Measurements from ENCODE around the gene ICAM2. TPM values are rescaled to one million over a fixed set of nuclear protein-coding genes. Genes with fewer than 3 reads are reported as not detected.

The ICAM2 gene
- total RNA-seq, 1 donor from 2014 or later, result not detected

DNA sequence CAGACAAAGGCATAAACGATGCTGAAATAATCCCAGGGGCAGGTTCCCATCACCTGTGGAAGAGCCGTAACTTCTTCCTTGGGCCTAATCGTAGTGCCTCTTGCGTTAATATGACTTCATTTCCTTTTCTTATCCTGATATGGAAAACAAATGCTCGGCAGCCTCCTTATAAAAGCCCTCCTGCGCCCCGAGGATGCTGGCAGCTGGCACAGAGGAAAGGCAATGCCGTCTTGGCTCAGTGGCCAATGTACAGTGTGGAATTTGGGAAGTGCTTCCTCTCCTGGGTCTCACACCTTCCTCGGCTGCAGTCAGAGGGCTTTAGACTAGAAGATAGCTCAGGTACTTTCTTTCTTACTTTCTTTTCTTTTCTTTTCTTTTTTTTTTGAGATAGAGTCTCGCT lies 51.2 kb downstream of the ICAM2 start:
- H4K20me1 ChIP-seq (ENCODE audit: low read depth), result no peaks in the 10 kb centered on the region
- DNase-seq (ENCODE audit: low spot score), result no peak
- H3K27ac ChIP-seq, result no peak overlapping the region
- Mint-ChIP-seq H3K27ac (no peak overlapping the region), H3K4me1 (peaks cover 8% of the 10 kb centered on the region), H3K27me3 (ENCODE audit: insufficient read depth, low read depth) (peaks cover 5% of the 10 kb centered on the region), H3K36me3 (no peaks in the 10 kb centered on the region), H3K9me3 (no peaks in the 10 kb centered on the region), H3K4me3 (no peak overlapping the region)
- TF ChIP-seq, protein P1, sequence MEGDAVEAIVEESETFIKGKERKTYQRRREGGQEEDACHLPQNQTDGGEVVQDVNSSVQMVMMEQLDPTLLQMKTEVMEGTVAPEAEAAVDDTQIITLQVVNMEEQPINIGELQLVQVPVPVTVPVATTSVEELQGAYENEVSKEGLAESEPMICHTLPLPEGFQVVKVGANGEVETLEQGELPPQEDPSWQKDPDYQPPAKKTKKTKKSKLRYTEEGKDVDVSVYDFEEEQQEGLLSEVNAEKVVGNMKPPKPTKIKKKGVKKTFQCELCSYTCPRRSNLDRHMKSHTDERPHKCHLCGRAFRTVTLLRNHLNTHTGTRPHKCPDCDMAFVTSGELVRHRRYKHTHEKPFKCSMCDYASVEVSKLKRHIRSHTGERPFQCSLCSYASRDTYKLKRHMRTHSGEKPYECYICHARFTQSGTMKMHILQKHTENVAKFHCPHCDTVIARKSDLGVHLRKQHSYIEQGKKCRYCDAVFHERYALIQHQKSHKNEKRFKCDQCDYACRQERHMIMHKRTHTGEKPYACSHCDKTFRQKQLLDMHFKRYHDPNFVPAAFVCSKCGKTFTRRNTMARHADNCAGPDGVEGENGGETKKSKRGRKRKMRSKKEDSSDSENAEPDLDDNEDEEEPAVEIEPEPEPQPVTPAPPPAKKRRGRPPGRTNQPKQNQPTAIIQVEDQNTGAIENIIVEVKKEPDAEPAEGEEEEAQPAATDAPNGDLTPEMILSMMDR (IDR thresholded peaks at IDR 0.05), result no peak
- TF ChIP-seq EZH2 (IDR thresholded peaks at IDR 0.05) (no peak), EZH2phosphoT487 (IDR thresholded peaks at IDR 0.05) (no peak)
- H3K79me2 ChIP-seq (ENCODE audit: low read depth), result no peaks in the 10 kb centered on the region
- no peak overlapping the region for H3K9ac ChIP-seq
- no peaks in the 10 kb centered on the region for H3K9me3 ChIP-seq (ENCODE audit: low read depth)
- H3K36me3 ChIP-seq, result no peaks in the 10 kb centered on the region
- H3K4me1 ChIP-seq, result no peaks in the 10 kb centered on the region
- no peak overlapping the region for H2AFZ ChIP-seq (replicated peaks)
- no peaks in the 10 kb centered on the region for H3K27me3 ChIP-seq
- H3K4me3 ChIP-seq, result no peak overlapping the region
- no peak overlapping the region for H3K4me2 ChIP-seq
- H3F3A ChIP-seq (ENCODE audit: low read depth), result no peaks in the 10 kb centered on the region

DNA sequence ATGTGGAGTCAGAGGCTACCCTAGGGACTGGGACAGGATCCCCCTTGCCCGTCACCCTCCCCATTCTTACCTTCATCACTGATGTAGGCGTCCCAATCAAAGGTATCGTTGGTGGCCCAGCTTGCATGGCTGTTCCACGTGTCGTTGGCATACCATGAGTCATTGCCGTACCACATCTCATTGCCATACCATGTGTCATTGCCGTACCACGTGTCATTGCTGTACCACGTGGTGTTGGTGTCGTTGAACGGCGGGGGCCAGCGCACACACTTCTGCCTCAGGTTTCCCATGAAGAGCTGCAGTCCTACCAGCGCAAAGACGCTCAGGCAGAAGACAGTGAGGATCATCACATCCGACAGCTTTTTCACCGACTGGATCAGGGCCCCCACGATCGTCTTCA lies 52.5 kb downstream of the ICAM2 start:
- H3K4me2 ChIP-seq, result no peak overlapping the region
- no peak overlapping the region for H3K4me3 Mint-ChIP-seq
- peaks cover 3% of the 10 kb centered on the region for H3K4me1 Mint-ChIP-seq
- DNase-seq (ENCODE audit: low spot score), result no peak
- H3K27ac ChIP-seq, result no peak overlapping the region
- no peaks in the 10 kb centered on the region for H3K4me1 ChIP-seq
- H3K9me3 Mint-ChIP-seq, result no peaks in the 10 kb centered on the region
- no peaks in the 10 kb centered on the region for H3K36me3 ChIP-seq
- no peak for TF ChIP-seq EZH2phosphoT487 (IDR thresholded peaks at IDR 0.05)
- TF ChIP-seq EZH2 (IDR thresholded peaks at IDR 0.05), result no peak
- TF ChIP-seq, protein P1 (IDR thresholded peaks at IDR 0.05), result no peak
- H3F3A ChIP-seq (ENCODE audit: low read depth), result no peaks in the 10 kb centered on the region
- H3K27me3 ChIP-seq, result no peaks in the 10 kb centered on the region
- no peak overlapping the region for H3K9ac ChIP-seq
- H4K20me1 ChIP-seq (ENCODE audit: low read depth), result no peaks in the 10 kb centered on the region
- H3K36me3 Mint-ChIP-seq, result no peaks in the 10 kb centered on the region
- no peak overlapping the region for H2AFZ ChIP-seq (replicated peaks)
- H3K27ac Mint-ChIP-seq, result no peak overlapping the region
- peaks cover 7% of the 10 kb centered on the region for H3K27me3 Mint-ChIP-seq (ENCODE audit: insufficient read depth, low read depth)
- H3K9me3 ChIP-seq (ENCODE audit: low read depth), result no peaks in the 10 kb centered on the region
- no peaks in the 10 kb centered on the region for H3K79me2 ChIP-seq (ENCODE audit: low read depth)
- H3K4me3 ChIP-seq, result no peak overlapping the region

DNA sequence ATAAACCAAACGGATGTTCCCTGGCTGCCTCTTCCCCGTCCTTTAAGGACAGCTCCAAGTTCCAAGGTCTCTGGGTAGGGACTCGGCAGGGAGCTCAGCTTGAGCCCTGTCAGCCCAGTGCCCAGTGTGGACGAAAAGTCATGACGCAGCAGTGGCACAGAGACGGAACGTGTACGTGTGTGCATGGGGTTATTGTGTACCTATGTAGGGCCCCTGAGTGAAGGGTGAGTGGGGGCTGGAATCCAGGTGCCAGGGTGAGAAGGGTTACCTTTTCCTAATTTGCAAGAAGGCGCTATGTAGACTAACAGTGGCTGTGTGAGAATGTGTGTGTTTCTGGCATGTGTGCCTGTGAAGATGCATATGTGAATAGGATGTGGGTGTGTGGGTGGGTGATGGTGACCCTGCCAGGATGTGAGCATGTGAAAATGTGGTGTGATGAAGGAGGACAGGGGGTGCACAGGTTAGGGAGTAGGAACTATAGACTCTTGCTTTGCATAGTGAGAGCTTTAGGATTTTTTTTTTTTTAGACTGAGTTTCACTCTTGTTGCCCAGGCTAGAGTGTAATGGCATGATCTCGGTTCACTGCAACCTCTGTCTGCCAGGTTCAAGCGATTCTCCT lies 53.7 kb downstream of the ICAM2 start:
- H3K36me3 Mint-ChIP-seq, result no peaks in the 10 kb centered on the region
- Histone ChIP-seq H3K9me3 (ENCODE audit: low read depth) (no peaks in the 10 kb centered on the region), H3K79me2 (ENCODE audit: low read depth) (no peaks in the 10 kb centered on the region), H3K36me3 (no peaks in the 10 kb centered on the region), H3K27me3 (no peaks in the 10 kb centered on the region), H3K4me2 (no peak overlapping the region), H3K4me1 (peaks cover 7% of the 10 kb centered on the region), H2AFZ (replicated peaks) (no peak overlapping the region), H4K20me1 (ENCODE audit: low read depth) (no peaks in the 10 kb centered on the region), H3K4me3 (no peak overlapping the region), H3F3A (ENCODE audit: low read depth) (peaks cover 4% of the 10 kb centered on the region), H3K9ac (no peak overlapping the region), H3K27ac (no peak overlapping the region)
- no peaks in the 10 kb centered on the region for H3K9me3 Mint-ChIP-seq
- TF ChIP-seq, protein P1 (IDR thresholded peaks at IDR 0.05), result no peak
- TF ChIP-seq EZH2 (IDR thresholded peaks at IDR 0.05) (no peak), EZH2phosphoT487 (IDR thresholded peaks at IDR 0.05) (no peak)
- H3K4me3 Mint-ChIP-seq, result no peak overlapping the region
- H3K27me3 Mint-ChIP-seq (ENCODE audit: insufficient read depth, low read depth), result peaks cover 9% of the 10 kb centered on the region
- H3K27ac Mint-ChIP-seq, result no peak overlapping the region
- no peak for DNase-seq (ENCODE audit: low spot score)
- H3K4me1 Mint-ChIP-seq, result peaks cover 7% of the 10 kb centered on the region
